ENCODE measurements around the gene ARL3.

ARL3 gene

DNA sequence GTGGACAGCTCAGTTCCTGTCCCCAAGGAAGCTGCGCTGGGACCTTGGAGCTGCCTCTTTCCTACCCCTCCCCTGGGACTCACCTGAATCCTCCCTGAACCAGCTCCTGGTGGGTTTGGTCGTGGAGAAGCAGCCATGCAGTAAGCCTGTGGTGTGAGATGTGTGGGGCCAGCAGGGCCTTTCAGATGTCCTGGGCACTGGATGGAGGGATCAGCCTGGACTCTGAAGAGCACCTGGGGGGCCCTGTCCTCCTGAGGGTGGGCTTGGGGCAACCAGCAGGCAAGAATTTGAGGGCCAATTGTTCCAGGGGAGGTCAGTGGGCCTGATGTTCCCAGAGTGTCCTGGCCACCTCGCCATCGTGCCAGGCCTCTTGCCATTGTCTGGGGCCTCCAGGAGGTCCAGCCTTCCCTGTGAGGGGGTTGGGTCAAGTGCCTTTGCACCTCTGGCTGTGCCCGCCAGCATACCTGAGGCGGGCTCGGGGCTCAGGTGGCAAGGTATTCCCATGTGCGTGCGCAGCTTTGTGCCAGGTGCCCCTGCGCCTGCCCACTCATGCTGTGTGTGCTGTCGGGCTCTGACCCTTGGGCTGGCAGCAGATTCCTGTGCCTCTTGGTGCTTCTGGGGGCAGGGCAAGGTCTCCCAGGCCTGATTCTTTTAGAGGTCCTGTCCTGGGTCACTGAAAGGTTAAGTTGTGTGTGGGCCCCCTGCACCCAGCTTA lies 62.6 kb downstream of the ARL3 start:
- H3K4me3 ChIP-seq (IDR thresholded peaks at IDR 0.05; ENCODE audit: insufficient read depth, low read depth, low read length): no peak overlapping the region

DNA sequence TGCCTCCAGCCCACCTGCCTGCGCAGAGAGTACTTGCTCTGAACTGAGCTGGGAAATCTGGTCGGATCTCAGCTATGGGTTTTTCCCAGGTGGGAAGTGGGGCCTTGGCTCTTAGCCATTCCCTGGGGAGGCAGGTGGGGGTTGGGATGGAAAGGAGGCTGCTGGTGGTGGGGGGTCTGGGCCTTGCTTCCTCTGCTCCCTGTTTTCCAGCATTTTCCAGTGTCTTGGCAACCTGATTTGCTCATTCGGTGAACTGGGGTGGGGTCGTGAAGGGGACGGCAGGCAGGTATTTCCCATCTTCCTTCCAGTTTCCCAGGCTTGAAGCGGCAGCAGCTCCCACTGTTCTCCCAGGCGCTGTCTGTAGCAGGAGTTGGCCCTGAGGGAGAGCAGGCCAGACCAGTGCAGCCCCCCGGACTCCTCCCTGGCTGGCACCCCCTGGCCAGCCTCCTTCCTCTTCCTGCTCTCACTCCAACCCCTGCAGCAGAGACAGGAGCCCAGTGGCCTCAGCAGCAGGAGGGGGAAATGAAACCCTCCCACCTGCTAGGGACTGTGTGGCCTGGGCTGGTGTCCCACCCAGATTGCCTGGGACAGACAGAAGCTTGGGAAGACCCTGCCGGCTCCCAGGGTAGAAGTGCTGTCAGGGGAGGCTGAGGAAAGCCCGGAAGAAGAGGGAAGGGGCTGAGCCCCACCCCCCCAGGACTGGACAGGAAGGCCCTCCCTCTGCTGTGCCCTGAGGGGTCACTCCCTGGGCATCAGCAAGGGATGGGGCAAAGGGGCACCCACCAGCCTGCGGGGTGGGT lies 63.3 kb downstream of the ARL3 start:
- Histone ChIP-seq H3K9ac (no peak overlapping the region), H3K79me2 (ENCODE audit: insufficient read depth, low read depth) (peaks cover 79% of the 10 kb centered on the region), H3K27ac (no peak overlapping the region), H3K4me3 (IDR thresholded peaks at IDR 0.05; ENCODE audit: insufficient read depth, low read depth, low read length) (no peak overlapping the region), H2AFZ (ENCODE audit: low read depth) (no peak overlapping the region), H3K36me3 (ENCODE audit: insufficient read depth) (peaks cover 3% of the 10 kb centered on the region; the same call in 1 of the 2 replicates), H4K20me1 (ENCODE audit: insufficient read depth) (peaks cover 11% of the 10 kb centered on the region), H3K27me3 (ENCODE audit: insufficient read depth, low read depth) (no peaks in the 10 kb centered on the region), H3K4me2 (no peak overlapping the region), H3K4me1 (ENCODE audit: low read depth, poor library complexity, severe bottlenecking) (peaks cover 69% of the 10 kb centered on the region)
- TF ChIP-seq, protein P1, sequence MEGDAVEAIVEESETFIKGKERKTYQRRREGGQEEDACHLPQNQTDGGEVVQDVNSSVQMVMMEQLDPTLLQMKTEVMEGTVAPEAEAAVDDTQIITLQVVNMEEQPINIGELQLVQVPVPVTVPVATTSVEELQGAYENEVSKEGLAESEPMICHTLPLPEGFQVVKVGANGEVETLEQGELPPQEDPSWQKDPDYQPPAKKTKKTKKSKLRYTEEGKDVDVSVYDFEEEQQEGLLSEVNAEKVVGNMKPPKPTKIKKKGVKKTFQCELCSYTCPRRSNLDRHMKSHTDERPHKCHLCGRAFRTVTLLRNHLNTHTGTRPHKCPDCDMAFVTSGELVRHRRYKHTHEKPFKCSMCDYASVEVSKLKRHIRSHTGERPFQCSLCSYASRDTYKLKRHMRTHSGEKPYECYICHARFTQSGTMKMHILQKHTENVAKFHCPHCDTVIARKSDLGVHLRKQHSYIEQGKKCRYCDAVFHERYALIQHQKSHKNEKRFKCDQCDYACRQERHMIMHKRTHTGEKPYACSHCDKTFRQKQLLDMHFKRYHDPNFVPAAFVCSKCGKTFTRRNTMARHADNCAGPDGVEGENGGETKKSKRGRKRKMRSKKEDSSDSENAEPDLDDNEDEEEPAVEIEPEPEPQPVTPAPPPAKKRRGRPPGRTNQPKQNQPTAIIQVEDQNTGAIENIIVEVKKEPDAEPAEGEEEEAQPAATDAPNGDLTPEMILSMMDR (conservative IDR thresholded peaks at IDR 0.05; ENCODE audit: low read depth, low read length): no peak

More for the DNA sequence above, 62.6 kb downstream of the ARL3 start:
- peaks cover 3% of the 10 kb centered on the region; the same call in 1 of the 2 replicates for H3K36me3 ChIP-seq (ENCODE audit: insufficient read depth)
- H3K4me2 ChIP-seq: no peak overlapping the region
- no peak overlapping the region for H3K9ac ChIP-seq
- H2AFZ ChIP-seq (ENCODE audit: low read depth): no peak overlapping the region
- H3K27me3 ChIP-seq (ENCODE audit: insufficient read depth, low read depth): no peaks in the 10 kb centered on the region
- H3K27ac ChIP-seq: no peak overlapping the region
- peaks cover 71% of the 10 kb centered on the region for H3K79me2 ChIP-seq (ENCODE audit: insufficient read depth, low read depth)
- peaks cover 11% of the 10 kb centered on the region for H4K20me1 ChIP-seq (ENCODE audit: insufficient read depth)
- peaks cover 67% of the 10 kb centered on the region for H3K4me1 ChIP-seq (ENCODE audit: low read depth, poor library complexity, severe bottlenecking)
- TF ChIP-seq, protein P1 (conservative IDR thresholded peaks at IDR 0.05; ENCODE audit: low read depth, low read length): no peak

DNA sequence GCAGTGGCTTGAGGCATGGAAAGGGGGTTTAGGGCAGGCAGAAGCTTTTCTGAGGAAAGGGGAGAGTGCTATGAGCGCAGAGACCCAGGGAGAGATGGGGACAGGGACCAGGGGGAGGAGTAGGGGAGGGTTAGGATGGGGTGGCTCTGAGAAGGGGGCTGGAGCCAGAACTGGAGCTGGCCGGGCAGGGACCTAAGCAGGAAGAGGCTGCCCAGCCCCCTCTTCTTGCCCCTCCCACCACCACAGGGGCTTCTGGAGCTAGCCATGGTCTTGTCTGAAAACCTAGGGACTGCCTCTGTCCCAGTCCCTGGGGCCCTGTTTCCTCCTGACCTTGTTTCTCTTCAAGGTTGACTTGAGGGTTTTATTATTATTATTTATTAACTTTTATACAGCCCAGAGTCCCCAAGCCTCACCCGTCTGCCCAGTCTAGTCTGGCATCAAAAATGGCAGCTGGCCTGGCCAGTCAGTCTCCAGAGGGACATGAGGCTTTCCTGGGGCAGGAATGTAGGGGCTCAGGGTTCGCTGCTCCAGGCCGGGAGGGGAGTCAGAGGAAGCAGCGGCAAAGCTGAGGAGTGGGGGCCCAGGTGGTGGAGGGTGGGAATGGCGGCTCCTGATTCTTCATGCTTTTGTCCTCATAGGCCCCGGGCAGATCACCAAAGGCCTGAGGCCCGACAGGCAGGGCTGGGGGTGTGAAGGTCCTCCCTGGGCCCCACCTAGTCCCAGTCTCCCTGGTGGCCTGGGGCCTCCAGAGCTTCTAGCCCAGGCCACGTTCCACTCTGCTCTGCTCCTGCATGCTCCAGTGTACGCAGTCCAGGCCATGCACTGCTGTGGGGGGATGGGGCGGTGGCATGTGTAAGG lies 64.2 kb downstream of the ARL3 start:
- H3K36me3 ChIP-seq (ENCODE audit: insufficient read depth): no peaks in the 10 kb centered on the region; the same call in 1 of the 2 replicates
- TF ChIP-seq, protein P1 (conservative IDR thresholded peaks at IDR 0.05; ENCODE audit: low read depth, low read length): no peak
- H3K4me2 ChIP-seq: no peak overlapping the region
- no peak overlapping the region for H3K4me3 ChIP-seq (IDR thresholded peaks at IDR 0.05; ENCODE audit: insufficient read depth, low read depth, low read length)
- peaks cover 87% of the 10 kb centered on the region for H3K79me2 ChIP-seq (ENCODE audit: insufficient read depth, low read depth)
- H3K9ac ChIP-seq: no peak overlapping the region
- H3K4me1 ChIP-seq (ENCODE audit: low read depth, poor library complexity, severe bottlenecking): peaks cover 69% of the 10 kb centered on the region
- no peaks in the 10 kb centered on the region for H3K27me3 ChIP-seq (ENCODE audit: insufficient read depth, low read depth)
- peaks cover 11% of the 10 kb centered on the region for H4K20me1 ChIP-seq (ENCODE audit: insufficient read depth)
- H2AFZ ChIP-seq (ENCODE audit: low read depth): no peak overlapping the region
- no peak overlapping the region for H3K27ac ChIP-seq
